Measurements from ENCODE around the gene ENKD1. TPM values are rescaled to one million over a fixed set of nuclear protein-coding genes. Genes with fewer than 3 reads are reported as not detected.
A peak's percentile ranks its signal among the peaks of the same experiment; 100 is the strongest.

ENKD1 gene
- total RNA-seq, 2 donors from 2014 or later: 68.0 to 91.0 TPM

DNA sequence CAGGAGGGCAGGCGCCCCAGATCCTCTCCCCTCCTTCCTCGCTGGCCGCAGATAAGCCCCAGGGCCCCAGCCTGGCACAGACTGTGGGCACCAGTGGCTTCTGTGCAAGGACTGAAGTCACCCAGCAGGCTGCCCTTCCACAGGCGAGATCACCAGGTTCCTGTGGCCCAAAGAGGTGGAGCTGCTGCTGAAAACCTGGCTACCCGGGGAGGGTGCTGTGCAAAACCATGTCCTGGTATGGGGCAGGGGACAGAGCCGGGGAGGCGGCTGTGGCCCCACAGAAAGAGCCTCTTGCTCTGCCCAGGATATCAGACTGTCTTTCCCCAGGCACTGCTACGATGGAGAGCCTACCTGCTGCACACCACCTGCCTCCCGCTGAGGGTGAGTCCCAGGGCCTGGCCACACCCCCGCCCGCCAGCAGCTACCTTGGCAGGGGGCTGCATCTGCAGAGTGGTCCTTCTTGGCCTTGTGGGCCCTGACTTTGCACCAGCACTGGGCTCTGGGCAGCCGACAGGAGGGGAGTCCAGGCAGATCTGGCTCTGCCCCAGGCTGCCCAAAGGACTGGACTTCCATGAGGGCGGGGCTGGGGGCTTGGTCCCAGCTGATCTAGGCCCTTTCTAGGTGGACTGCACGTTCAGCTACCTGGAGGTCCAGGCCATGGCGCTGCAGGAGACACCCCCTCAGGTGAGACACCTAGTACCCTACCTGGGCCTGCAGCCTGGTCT is 21.0 kb downstream of the ENKD1 start:
- H3K27ac ChIP-seq: no peak overlapping the region

DNA sequence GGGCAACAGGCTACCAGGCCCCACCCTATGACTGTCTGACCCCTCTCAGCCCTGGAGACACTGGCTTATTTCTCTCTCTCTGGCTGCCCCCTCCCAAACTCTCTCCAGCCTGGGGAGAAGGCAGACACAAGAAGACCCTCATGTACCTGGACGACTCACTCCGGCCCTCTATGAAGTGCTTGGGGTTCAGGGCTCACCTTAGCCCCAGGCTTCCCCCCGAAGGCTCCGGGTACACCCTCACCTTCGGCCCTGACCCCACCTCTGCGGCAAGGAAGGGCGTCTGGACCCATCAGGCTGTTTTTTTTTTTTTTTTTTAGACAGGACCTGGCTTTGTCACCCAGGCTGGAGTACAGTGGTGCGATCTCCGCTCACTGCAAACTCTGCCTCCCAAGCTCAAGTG is 22.5 kb downstream of the ENKD1 start:
- H3K36me3 ChIP-seq (replicated peaks in 1 of 2; ENCODE audit: insufficient read depth in 1 of 2, low read depth in 2 of 2): peaks cover 0 to 4% of the 10 kb centered on the region in 2 donors
- 81 to 84% methylated on average over 9 of the region's 9 CpGs for WGBS, 2 donors
- ATAC-seq (no peak), DNase-seq (no peak)
- TF ChIP-seq POLR2A (IDR thresholded peaks at IDR 0.05): no peak
- TF ChIP-seq, protein P1, sequence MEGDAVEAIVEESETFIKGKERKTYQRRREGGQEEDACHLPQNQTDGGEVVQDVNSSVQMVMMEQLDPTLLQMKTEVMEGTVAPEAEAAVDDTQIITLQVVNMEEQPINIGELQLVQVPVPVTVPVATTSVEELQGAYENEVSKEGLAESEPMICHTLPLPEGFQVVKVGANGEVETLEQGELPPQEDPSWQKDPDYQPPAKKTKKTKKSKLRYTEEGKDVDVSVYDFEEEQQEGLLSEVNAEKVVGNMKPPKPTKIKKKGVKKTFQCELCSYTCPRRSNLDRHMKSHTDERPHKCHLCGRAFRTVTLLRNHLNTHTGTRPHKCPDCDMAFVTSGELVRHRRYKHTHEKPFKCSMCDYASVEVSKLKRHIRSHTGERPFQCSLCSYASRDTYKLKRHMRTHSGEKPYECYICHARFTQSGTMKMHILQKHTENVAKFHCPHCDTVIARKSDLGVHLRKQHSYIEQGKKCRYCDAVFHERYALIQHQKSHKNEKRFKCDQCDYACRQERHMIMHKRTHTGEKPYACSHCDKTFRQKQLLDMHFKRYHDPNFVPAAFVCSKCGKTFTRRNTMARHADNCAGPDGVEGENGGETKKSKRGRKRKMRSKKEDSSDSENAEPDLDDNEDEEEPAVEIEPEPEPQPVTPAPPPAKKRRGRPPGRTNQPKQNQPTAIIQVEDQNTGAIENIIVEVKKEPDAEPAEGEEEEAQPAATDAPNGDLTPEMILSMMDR (IDR thresholded peaks at IDR 0.05): no peak
- no peaks in the 10 kb centered on the region for H3K9me3 ChIP-seq
- no peak overlapping the region for H3K27ac ChIP-seq
- intact Hi-C loops (cut with DNase I): no loop called here
- no peaks in the 10 kb centered on the region for H3K27me3 ChIP-seq
- no peak overlapping the region for H3K4me3 ChIP-seq
- peaks cover 27% of the 10 kb centered on the region for H3K4me1 ChIP-seq

More for the DNA sequence above, 21.0 kb downstream of the ENKD1 start:
- H3K4me1 ChIP-seq: peaks cover 27% of the 10 kb centered on the region
- H3K36me3 ChIP-seq (replicated peaks in 1 of 2; ENCODE audit: insufficient read depth in 1 of 2, low read depth in 2 of 2): no peaks in the 10 kb centered on the region
- no peaks in the 10 kb centered on the region for H3K27me3 ChIP-seq
- TF ChIP-seq POLR2A (IDR thresholded peaks at IDR 0.05): no peak
- TF ChIP-seq, protein P1 (IDR thresholded peaks at IDR 0.05): no peak
- intact Hi-C loops (cut with DNase I): no loop called here
- no peak overlapping the region for H3K4me3 ChIP-seq
- H3K9me3 ChIP-seq: no peaks in the 10 kb centered on the region
- DNase-seq (no peak), ATAC-seq (no peak)
- WGBS, 2 donors: 80% methylated on average over 14 of the region's 15 CpGs; no CpG with 5 or more reads in 1 of the 2 donors

DNA sequence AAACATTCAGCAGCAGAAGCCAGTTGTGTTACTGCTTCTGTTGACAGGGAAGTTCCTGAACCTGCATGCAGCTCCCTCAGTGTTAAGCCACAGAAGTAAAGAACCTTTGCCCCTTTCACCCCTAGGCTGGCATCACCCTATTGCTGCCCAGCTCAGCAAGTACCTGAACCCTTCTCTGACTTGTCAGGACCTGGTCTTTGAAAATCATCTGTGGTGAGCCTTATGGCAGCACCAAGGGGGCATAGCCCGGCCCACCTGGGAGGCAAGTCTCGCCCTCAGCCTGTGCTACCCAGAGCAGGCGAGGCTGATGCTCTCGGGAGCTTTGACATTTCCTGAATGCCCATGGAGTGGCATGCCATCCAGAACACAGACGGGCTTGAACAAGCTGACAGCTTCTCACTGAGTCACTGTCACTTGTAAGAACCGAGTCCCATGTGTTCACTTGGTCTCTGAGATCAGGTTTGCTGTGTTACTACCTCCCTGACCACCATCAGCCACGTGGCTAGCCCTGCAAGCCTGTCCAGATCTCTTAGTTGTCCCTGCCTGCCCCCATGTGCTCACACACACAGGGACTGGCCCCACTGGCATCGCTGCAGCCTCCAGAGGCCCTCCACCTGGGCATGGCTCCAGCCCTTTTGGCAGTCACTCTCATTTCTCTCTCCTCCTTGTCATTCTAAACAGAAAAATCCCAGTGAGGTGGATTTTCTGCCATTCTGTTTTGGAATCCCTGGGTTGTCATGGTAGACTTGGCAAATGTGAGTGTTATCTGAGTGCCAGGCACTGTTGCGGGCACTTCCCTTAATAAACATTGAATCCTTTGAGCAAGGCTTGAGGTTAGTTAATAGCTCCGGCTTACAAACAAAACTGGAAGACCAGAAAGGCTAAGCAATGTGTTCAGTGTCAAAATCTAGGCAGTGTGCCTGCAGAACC is 24.5 kb downstream of the ENKD1 start:
- DNase-seq (peak; percentile 55 to 75 (median 69)), ATAC-seq (peak; percentile 66)
- peaks cover 0 to 17% of the 10 kb centered on the region in 2 donors for H3K36me3 ChIP-seq (replicated peaks in 1 of 2; ENCODE audit: insufficient read depth in 1 of 2, low read depth in 2 of 2)
- intact Hi-C loops (cut with DNase I): no loop called here
- H3K27me3 ChIP-seq: no peaks in the 10 kb centered on the region
- H3K4me3 ChIP-seq: no peak overlapping the region
- peaks cover 20% of the 10 kb centered on the region for H3K4me1 ChIP-seq
- 10 to 55% methylated on average over 3 to 10 of the region's 10 CpGs for WGBS, 2 donors
- TF ChIP-seq, protein P1 (IDR thresholded peaks at IDR 0.05): peak in 2 of 7 experiments; percentile 5 to 9
- TF ChIP-seq POLR2A (IDR thresholded peaks at IDR 0.05): no peak
- no peaks in the 10 kb centered on the region for H3K9me3 ChIP-seq
- peak overlapping the region in 2 of 4 donors; percentile 33 to 46 for H3K27ac ChIP-seq

DNA sequence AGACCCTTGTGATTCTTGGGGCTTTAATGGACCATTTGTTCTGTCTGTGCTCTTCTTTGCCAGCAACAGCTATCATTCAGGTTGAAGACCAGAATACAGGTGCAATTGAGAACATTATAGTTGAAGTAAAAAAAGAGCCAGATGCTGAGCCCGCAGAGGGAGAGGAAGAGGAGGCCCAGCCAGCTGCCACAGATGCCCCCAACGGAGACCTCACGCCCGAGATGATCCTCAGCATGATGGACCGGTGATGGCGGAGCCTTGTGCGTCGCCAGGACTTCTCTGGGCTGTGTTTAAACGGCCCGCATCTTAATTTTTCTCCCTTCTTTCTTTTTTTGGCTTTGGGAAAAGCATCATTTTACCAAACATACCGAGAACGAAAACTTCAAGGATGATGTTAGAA is 28.9 kb downstream of the ENKD1 start:
- H3K4me1 ChIP-seq: peaks cover 9% of the 10 kb centered on the region
- peaks cover 9 to 37% of the 10 kb centered on the region in 2 donors for H3K36me3 ChIP-seq (replicated peaks in 1 of 2; ENCODE audit: insufficient read depth in 1 of 2, low read depth in 2 of 2)

More for the DNA sequence above, 28.9 kb downstream of the ENKD1 start:
- ATAC-seq (no peak), DNase-seq (no peak)
- Histone ChIP-seq H3K4me3 (no peak overlapping the region), H3K9me3 (no peaks in the 10 kb centered on the region), H3K27me3 (no peaks in the 10 kb centered on the region), H3K27ac (no peak overlapping the region)
- 89 to 94% methylated on average over 12 of the region's 12 CpGs for WGBS, 2 donors
- no peak for TF ChIP-seq POLR2A (IDR thresholded peaks at IDR 0.05)
- TF ChIP-seq, protein P1 (IDR thresholded peaks at IDR 0.05): no peak
- intact Hi-C loops (cut with DNase I): no loop called here
